HL-60/S4 treated with phorbol 12-myristate 13-acetate at 8.2 ng/mL for 4 days and 3 days (cell line): ENCODE results near the gene ADGRV1.

ENCODE experiments used
- in situ Hi-C: fragments of 300-500 bp; cut with MboI; formaldehyde crosslinking; loops from 2 replicates; pipeline ENCODE4 v1.15.0; 2022; ENCODE audit warnings: low sequenced_read_pairs

The ADGRV1 gene

GRCh38 chr5:91175708-91176107 lies 617.1 kb downstream of the ADGRV1 start:
- in situ Hi-C loops = no loop called here

- in situ Hi-C loops = no loop called here
Measured at GRCh38 chr5:91176288-91177016, 617.9 kb downstream of the ADGRV1 start.

- in situ Hi-C loops = no loop called here
Measured at GRCh38 chr5:91177085-91177484, 618.5 kb downstream of the ADGRV1 start.

- in situ Hi-C loops = no loop called here
Measured at GRCh38 chr5:91177639-91178038, 619.0 kb downstream of the ADGRV1 start.

GRCh38 chr5:91178461-91178860 lies 619.9 kb downstream of the ADGRV1 start:
- in situ Hi-C loops = no loop called here

- in situ Hi-C loops = no loop called here
Measured at GRCh38 chr5:91179018-91179417, 620.4 kb downstream of the ADGRV1 start.

- in situ Hi-C loops = no loop called here
Measured at GRCh38 chr5:91180506-91180905, 621.9 kb downstream of the ADGRV1 start.

- in situ Hi-C loops = no loop called here
Measured at GRCh38 chr5:91182763-91183162, 624.2 kb downstream of the ADGRV1 start.

- in situ Hi-C loops = no loop called here
Measured at GRCh38 chr5:91183743-91184142, 625.1 kb downstream of the ADGRV1 start.

- in situ Hi-C loops = no loop called here
Measured at GRCh38 chr5:91186101-91186500, 627.5 kb downstream of the ADGRV1 start.

- in situ Hi-C loops = no loop called here
Measured at GRCh38 chr5:91187032-91187431, 628.4 kb downstream of the ADGRV1 start.

GRCh38 chr5:91188755-91189154 lies 630.2 kb downstream of the ADGRV1 start:
- in situ Hi-C loops = no loop called here

GRCh38 chr5:91189480-91190313 lies 631.1 kb downstream of the ADGRV1 start:
- in situ Hi-C loops = no loop called here

GRCh38 chr5:91190314-91190690 lies 631.7 kb downstream of the ADGRV1 start:
- in situ Hi-C loops = no loop called here

- in situ Hi-C loops = no loop called here
Measured at GRCh38 chr5:91194824-91195381, 636.3 kb downstream of the ADGRV1 start.

- in situ Hi-C loops = no loop called here
Measured at GRCh38 chr5:91200692-91201091, 642.1 kb downstream of the ADGRV1 start.

GRCh38 chr5:91206103-91206502 lies 647.5 kb downstream of the ADGRV1 start:
- in situ Hi-C loops = no loop called here

GRCh38 chr5:91206734-91207133 lies 648.1 kb downstream of the ADGRV1 start:
- in situ Hi-C loops = no loop called here

- in situ Hi-C loops = no loop called here
Measured at GRCh38 chr5:91207248-91207647, 648.7 kb downstream of the ADGRV1 start.

GRCh38 chr5:91211997-91212713 lies 653.6 kb downstream of the ADGRV1 start:
- in situ Hi-C loops = no loop called here

- in situ Hi-C loops = no loop called here
Measured at GRCh38 chr5:91212714-91213092, 654.1 kb downstream of the ADGRV1 start.
